Measurements from ENCODE around the gene RAB36.

RAB36 gene

DNA sequence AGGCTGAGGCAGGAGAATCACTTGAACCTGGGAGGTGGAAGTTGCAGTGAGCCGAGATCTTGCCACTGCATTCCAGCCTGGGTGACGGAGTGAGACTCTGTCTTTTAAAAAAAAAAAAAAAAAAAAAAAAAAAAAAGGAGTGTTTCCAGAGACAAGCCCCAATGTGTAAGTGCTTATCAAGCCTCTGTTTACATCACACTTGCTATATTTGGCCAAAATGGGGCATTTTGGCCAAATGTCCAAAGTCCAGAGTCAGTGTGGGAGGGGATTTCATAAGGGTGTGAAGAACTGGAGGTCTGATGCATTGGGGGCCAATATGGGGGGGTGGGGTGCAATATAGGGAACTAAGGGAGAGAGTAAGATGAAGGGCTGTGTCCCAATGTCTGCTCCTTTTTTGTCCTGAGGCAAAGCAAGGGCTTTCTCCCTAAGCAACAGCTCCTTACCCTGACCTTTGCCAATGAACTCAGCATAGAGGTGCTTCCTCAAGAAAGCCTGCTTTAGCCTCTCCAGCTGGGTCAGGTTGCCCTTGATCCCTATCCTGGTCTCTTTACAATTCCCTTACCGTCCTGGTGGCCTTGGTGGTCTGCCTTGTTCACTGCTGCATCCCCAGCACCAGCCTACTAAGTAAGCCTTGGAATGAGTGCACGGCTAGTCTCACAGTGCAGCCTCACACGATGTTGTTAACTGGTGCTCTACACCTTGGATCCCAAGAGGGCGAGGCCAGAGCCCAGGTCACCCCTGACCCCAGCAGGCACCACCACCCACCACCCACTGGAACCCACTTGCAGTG, 21.0 kb downstream of the RAB36 start:
- in situ Hi-C loops (cut with HindIII; ENCODE audit: low sequenced_read_pairs): no loop called here
- TF ChIP-seq, protein P1, sequence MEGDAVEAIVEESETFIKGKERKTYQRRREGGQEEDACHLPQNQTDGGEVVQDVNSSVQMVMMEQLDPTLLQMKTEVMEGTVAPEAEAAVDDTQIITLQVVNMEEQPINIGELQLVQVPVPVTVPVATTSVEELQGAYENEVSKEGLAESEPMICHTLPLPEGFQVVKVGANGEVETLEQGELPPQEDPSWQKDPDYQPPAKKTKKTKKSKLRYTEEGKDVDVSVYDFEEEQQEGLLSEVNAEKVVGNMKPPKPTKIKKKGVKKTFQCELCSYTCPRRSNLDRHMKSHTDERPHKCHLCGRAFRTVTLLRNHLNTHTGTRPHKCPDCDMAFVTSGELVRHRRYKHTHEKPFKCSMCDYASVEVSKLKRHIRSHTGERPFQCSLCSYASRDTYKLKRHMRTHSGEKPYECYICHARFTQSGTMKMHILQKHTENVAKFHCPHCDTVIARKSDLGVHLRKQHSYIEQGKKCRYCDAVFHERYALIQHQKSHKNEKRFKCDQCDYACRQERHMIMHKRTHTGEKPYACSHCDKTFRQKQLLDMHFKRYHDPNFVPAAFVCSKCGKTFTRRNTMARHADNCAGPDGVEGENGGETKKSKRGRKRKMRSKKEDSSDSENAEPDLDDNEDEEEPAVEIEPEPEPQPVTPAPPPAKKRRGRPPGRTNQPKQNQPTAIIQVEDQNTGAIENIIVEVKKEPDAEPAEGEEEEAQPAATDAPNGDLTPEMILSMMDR (IDR thresholded peaks at IDR 0.05; ENCODE audit: low read depth, low read length): no peak
- DNase-seq (ENCODE audit: low read depth, low spot score): no peak
- H3K4me3 ChIP-seq (ENCODE audit: low read depth, low read length): no peak overlapping the region

DNA sequence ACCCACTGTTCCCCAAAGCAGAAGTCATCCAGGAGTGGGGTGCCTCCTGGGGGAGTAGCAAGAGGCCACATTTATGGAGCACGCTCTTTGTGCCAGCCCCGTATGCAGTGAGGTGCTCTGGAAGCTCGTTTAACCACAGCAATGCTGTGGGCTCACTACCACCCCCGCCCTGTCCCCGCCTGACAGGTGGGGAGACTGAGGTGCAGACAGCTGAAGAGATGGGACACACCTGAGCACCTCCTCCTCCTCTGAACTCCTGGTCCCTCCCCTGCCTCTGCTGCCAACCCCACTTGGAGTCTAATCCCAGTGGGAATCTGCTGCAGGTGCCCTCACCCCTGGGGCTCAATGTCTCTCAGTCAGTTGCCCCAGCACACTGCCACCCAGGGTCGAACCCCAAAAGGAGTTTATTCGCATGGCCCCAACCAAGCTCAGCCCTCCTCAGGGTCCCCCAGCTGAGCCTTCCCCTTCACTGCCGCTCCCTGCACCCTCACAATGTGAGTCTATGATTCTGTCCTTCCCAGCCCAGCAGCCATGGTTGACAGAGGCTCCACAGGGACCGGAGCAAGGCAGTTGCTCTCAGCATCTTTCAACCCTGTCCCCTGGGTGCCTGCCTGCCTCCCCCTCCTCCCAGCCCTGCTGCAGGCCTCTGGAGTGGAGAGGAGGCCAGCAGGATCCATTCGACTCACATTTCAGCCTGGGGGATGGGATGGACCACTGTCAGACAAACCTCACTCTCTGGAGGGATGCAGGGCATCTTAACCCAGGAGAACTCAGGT, 21.8 kb downstream of the RAB36 start:
- H3K4me3 ChIP-seq (ENCODE audit: low read depth, low read length): no peak overlapping the region
- DNase-seq (ENCODE audit: low read depth, low spot score): no peak
- TF ChIP-seq, protein P1 (IDR thresholded peaks at IDR 0.05; ENCODE audit: low read depth, low read length): no peak
- in situ Hi-C loops (cut with HindIII; ENCODE audit: low sequenced_read_pairs): no loop called here

DNA sequence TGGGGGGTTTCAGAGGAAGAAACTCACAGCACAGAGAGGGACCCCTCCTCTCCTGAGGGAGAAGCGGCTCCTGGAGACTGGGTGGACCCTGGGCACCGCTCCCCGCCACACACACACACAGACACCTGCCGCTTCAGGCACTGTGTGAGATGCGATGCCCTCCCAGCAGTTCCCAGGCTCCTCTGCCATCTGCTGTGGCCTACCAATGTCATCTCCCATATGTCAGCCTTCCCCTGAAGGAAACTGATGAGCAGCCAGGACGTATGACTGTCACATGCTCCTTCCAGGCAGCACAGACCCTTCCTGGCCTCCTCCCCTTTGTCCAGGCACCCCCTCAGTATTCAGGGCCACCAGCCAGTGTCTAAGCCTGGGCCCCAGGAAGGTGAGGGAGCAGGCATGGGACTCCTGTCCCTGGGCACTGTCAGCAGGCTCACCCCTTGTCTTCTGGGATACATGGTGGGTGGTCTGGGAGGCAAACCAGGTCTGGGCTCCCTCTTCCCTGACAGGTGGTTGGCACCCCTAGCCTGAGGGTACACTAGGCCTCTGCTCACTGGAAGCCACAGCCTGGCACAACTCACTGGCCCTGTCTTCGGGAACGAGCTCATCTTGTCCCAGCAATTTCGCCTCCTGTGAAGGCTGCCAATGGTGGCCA, 23.2 kb downstream of the RAB36 start:
- TF ChIP-seq, protein P1 (IDR thresholded peaks at IDR 0.05; ENCODE audit: low read depth, low read length): no peak
- DNase-seq (ENCODE audit: low read depth, low spot score): no peak
- in situ Hi-C loops (cut with HindIII; ENCODE audit: low sequenced_read_pairs): no loop called here
- H3K4me3 ChIP-seq (ENCODE audit: low read depth, low read length): no peak overlapping the region

DNA sequence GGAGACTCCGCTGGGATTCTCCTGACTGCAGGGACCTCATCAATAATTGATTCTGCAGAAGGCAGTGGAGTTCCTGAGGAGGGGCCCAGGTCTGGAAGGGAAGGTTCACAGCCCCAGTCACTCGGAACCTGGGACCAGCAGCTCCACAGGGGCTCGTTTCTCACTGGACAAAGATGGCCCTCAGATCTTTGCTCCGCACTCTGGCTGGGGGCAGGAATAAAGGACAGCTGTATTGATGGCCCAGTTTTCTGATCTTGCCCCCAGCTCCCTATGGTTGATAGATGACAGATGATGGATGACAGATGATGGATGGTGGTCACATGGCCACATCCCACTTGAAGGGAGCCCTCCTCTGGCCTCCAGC, 23.7 kb downstream of the RAB36 start:
- in situ Hi-C loops (cut with HindIII; ENCODE audit: low sequenced_read_pairs): no loop called here

DNA sequence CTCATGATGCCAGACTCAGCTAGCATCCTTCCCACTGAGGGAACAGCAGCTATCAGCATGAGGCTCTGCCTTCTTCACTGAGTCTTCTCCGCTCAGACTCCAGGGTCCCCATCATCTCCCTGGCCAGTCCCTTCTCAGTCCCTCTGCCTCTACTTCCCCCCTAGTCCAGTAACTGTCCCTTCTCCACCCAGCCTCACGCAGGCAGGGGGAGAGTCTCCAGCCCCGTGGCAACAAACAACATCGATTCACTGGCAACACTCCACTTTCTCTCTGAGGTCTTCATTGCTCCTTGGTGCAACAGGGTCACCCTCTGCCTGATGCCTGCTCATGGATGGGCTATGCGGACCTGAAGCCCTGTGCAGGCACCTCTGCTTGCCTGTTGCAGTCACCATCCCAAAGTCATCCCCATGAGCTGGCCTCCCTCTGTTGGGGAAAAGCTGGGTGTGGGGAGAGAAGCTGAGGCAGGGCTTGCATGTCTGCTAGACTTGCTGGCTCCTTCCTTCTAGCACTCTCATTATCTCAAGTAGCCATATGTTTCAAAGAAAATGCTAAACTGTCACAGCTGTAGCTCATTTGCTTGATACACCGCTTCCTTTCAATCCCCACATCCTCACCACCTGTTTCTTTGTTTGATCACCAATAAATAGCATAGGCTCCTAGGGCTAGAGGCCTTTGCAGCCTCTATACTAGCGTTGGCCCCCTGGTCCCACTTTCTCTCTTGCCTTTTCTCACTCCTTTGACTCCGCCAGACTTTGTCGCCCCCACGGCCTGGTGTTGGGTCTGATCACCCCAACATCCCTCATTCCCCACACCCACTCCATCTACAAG, 30.8 kb downstream of the RAB36 start:
- in situ Hi-C loops (cut with HindIII; ENCODE audit: low sequenced_read_pairs): no loop called here
- no peak overlapping the region for H3K4me3 ChIP-seq (ENCODE audit: low read depth, low read length)

More for the DNA sequence above, 23.7 kb downstream of the RAB36 start:
- TF ChIP-seq, protein P1 (IDR thresholded peaks at IDR 0.05; ENCODE audit: low read depth, low read length): no peak
- no peak overlapping the region for H3K4me3 ChIP-seq (ENCODE audit: low read depth, low read length)
- no peak for DNase-seq (ENCODE audit: low read depth, low spot score)

More for the DNA sequence above, 30.8 kb downstream of the RAB36 start:
- no peak for DNase-seq (ENCODE audit: low read depth, low spot score)
- TF ChIP-seq, protein P1 (IDR thresholded peaks at IDR 0.05; ENCODE audit: low read depth, low read length): no peak

Data from astrocyte of the spinal cord (primary cell).